NCI-H1417 (cell line): ENCODE measurements around the gene MAMDC2.

Source experiments
- DNase-seq, 3 experiments: peaks; one replicate each; lab custom pipeline; 2025; lab: John Stamatoyannopoulos, UW

The MAMDC2 gene

DNA sequence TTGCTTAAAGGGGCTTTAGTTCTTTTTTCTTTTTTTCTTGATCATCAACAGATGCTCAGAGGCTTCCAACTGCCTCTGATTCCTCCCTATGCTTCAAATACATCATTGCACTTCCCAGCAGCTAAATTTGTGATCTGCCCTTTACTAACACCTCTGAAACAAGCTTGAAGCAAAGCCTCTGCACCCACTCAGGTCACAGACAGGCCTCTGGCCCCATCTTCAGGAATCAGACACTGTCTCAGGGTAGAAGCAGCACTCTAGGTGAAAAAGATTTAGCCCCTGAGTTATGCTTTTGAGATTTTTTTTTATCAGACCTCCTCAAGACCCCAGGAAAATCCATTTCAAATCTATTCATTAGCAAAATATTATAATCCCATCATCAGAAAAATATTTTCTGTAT lies 91.5 kb downstream of the MAMDC2 start:
- no peak for DNase-seq

DNA sequence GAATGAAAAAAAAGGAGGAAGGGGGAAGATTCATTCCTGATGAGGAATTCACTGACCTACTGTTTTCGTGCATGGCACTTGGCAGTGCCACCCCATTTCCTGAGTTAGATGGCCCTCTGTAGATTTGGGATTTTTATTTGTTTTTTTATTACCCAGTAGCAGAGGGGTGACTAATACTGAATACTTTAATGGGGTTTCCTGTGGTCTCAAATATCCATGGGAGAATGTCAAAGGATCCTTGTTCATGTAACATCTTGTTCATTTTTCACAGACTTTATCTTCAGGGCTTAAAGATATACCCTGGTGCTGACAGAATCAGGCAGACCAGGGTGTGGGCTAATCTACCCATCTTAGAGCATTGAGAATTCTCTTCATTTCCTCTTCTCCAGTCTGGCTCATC lies 93.0 kb downstream of the MAMDC2 start:
- DNase-seq = no peak

DNA sequence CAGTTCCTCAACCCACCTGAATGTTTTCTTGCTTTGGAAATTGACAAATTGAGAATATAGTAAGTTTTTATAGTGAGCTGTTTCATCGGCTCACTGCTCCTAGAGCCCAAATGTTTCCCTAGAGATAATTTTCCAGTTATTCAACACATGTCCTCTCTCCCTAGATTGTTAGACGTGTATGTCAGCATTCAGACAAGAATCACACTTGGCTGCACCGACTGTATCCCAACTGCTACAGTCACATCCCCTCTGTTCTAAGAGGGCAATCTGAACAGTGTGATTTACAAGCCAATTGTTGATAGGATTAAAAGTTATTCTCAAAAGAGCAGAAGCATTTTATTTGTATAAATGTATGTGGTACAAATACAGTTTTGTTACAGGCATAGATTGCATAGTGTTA lies 93.9 kb downstream of the MAMDC2 start:
- DNase-seq = no peak

DNA sequence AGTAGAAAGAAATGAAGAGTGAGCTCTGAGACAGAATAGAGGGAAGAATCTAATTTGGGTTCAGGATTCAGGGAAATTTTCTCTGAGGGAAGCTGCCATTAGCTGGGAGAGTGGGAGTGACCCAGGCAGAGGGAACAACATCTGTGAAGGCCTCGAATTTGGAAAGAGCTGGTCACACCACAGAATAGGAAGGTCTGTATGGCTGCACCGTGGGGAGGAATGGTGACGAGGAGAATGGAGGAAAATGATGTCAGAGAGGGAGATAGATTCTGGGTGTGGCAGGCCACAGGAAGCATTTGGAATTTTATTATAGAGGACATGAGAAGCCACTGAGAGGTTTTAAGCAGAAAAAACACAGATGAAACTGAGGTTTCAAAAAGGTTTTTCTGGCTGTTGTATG lies 98.5 kb downstream of the MAMDC2 start:
- DNase-seq = no peak

DNA sequence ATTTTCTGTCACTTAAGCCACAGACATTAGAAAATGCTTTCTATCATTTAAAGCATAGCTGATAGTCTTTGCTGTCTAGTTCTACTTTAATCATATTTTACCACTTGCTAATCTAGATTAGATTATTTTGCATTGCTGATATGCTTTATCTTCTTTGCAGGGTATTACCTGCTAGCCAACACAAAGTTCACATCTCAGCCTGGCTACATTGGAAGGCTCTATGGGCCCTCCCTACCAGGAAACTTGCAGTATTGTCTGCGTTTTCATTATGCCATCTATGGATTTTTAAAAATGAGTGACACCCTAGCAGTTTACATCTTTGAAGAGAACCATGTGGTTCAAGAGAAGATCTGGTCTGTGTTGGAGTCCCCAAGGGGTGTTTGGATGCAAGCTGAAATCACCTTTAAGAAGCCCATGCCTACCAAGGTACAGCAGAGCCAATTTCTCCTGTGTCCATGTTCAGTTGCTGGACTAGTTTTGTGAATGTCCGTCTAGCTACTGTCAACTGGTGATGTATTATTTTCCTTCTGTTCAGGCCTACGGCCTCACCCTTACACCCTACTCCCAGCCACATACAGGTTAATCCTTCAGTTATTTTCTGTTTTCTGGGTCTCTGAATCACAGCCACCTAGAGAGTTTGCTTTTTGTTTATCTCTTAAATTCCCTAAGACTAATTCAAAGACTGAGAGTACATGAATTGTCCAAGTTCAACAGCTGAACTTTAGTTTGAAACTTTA lies 99.9 kb downstream of the MAMDC2 start:
- DNase-seq = no peak

DNA sequence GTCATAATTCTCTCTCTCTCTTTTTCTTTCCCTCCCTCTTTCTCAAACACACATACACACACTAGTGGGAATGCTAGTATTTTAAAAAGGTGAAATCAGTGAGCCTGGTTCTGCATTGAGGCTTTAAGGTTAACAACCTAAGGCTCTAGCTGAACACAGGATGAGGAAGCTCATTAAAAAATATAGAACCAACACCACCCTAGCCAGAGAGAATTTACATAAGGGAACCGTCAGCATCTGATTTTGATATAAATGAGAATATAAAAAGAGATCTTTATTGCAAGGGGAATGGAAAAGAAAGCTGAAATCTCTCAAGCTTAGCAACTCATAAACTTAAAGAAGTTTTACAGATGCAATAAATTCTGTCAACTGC lies 100.5 kb downstream of the MAMDC2 start:
- no peak for DNase-seq

DNA sequence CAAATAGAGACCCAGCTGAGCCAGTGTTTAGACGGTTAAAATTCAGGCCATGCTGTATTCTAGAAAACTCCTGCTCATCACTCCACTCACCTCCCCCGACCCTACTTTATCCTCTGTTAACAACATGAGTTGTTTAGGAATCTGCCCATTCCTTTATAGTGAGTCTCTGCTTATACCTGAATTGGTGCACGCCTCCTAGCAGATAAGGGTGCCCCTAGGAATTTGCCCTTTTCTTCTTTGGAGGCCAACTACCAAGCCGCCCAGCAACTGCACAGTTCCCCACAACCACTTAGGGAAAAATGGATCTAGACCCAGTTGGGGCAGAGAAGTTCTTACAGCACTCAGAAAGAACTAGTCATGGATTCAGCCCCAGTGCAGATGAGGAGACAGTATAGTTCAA lies 102.3 kb downstream of the MAMDC2 start:
- no peak for DNase-seq

DNA sequence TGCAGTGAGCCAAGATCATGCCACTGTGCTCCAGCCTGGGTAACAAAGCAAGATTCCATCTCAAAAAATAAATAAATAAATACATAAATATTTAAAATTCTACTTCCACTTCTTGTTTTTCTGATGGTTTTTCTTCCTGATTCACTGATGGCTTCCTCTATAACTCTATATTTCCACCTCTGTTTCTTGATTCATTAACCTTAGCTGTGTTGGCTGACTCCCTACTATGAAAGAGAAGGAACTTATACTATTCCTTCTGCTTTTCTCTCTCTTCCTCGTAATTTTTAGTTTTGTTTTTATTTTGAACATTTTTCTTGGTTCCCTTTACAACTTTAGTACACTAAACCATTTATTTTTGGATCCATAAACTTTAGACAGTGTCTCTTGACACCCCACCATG lies 103.5 kb downstream of the MAMDC2 start:
- no peak for DNase-seq

DNA sequence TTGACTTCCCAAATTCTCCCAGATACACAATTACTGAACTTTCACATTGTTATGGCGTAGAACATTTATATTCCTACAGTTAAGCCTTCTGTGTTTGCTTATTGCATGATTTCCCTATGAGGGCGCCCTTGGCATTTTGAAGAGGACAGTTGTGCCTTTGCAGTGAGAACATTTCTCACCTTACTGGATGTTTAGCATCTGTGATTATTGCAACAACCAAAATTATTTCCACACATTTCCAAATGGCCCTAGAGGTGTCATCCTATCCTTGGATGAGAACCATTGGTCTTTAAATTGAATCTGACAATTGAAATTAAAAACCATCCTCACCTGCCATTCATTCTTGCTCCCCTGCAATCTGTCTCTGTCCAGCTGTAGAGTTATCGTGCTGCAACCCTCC lies 104.0 kb downstream of the MAMDC2 start:
- DNase-seq = no peak

DNA sequence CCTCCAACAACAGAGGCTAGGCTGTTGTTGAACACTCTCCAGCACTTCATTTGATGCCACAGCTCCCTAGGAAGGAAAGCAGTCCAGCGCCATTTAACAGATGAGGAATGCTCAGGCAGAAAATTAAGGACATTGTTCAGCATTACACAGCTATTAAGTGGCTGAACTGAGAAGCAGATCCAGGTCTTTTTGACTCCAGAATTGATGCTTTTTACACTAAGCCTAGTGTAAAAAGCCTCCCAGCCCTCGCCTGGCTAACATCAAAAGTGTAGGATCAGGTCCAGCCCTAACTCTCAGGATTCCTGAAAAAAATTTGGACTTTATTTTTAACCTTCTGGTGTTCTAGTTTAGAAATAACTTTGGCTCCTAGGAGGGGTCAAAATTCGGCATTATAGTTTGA lies 108.7 kb downstream of the MAMDC2 start:
- DNase-seq = no peak

DNA sequence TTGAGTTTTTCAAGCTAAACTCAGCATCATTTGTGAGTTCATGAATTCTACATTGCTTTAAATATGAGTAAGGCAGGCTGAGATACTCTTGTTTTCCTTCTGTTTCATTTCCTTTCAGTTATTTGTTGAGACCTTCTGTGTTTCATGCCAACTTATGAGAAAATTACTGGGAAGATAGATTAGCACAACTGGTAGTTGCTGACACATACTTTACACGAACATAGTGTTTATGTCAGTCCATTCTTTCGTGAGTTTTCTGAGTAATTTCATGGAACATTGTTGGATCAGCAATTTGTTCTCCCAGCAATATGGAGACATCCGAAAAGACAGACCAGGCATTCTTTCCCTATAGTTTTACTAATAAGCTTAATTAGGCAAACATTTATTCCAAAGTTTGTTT lies 113.1 kb downstream of the MAMDC2 start:
- DNase-seq = no peak

DNA sequence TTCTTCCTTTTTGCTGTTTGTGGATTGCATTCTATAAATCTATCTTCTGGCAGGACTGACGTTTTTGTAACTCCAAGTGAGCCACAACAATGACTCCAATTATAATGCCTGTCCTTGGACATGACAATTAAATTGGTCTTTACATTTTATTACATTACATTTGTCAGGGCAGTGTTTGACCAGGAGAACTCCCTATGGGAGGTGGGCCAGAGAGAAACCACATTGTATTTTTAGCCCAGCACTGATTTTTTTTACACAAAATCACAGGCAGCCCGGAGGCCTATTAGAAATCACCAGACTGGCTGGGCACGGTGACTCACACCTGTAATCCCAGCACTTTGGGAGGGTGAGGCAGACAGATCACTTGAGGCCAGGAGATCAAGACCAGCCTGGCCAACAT lies 116.0 kb downstream of the MAMDC2 start:
- DNase-seq = peak in 1 of 3 experiments; percentile 33

DNA sequence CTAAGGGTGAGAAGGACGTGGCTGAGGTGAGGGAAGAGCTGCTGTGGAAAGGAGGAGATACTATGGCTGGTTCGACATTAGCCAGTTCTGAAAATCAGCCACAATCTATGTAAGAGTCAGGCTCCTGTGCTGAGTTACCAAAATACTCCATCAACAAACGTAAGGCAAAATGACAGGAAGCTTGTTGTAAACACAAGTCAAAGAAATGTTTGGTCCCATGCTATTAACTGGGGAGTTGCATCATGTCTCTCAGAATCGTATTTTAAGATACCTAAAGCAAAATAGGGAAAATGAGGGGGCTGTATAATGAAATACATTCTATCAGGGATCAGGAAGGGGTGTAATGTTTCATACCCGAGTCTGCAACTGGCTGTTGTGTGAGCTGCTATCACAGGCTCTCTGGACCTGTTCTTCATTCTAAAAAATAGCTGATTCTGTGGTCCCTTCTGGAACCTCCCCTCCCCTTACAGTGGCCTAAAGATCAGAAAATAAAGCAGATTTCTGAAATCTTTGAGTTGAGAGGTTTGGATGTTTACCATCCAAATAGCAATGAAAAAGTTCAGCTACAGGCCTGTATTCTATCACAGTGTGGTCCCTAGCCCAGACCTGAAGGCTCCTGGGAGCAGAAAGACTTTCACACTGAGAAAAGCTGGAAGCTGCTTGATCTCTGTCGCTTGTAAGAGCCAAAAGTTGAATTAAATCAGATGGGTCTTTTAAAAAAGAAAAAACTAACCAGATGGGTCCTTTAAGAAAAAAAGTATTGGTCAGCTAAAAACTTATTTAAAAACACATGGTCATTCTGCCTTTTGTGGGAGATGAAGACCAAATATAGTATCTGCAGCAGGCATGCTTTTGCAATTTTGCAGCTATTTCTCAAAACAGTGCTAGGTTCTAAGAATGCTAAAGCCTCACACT lies 117.3 kb downstream of the MAMDC2 start:
- no peak for DNase-seq

DNA sequence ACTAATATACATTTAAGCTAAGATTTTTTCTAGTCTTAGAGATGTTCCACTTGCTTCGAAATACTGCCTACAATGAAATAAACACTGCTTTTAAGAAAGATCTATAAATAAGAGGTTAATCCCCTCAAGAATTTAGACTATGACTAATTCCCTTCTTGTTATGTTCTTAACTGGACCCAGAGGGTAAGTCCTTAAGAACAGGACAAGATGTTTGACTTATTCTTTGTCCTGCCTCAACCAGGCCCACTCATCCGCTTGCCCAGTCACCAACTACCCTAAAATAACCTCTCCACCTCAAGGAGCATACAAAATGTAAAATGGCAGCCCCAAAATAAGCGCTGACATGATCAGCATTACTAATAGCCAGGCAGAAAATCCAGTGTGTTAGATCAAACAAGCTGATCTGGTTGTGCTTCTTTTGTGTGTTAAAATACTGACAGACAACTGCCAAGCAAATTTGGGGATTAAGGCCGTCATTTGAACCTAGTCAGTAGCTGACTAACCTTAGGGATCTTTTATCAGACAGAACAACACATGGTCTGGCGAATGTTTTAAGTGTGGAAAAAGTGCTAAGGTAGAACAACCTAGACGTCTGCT lies 121.5 kb downstream of the MAMDC2 start:
- no peak for DNase-seq

DNA sequence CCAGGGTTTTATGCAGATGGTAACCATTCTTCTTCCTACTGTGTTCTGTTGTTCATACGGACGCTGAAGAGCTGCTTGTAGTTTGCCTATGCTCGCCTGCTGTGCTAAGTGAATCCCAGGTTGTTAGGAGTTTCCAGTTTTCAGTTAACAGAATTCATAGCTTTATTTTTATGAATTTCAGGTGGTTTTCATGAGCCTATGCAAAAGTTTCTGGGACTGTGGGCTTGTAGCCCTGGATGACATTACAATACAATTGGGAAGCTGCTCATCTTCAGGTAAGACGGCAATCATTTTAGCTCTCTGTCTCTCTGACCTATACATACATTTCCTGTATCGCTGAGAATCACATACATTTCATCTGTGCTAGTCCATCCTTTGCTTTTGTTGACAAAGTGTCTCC lies 124.9 kb downstream of the MAMDC2 start:
- no peak for DNase-seq

DNA sequence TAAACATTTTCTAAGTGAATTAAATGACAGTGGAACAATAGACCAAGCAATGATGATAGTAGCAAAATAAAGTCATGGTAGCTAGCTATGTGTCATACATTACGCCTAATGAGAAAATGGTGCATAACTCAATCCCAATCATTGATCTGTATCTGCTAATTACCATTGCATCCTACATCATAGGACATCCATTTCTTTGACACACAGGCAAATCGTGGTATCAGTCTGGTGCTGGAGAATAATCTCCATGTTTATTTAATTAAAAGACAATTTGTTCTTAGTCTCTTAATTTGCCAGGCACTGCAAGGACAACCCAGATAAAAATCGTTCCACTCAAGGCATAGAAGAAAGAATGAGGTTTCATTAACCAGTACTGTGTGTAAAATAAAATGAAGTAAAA lies 125.6 kb downstream of the MAMDC2 start:
- no peak for DNase-seq

DNA sequence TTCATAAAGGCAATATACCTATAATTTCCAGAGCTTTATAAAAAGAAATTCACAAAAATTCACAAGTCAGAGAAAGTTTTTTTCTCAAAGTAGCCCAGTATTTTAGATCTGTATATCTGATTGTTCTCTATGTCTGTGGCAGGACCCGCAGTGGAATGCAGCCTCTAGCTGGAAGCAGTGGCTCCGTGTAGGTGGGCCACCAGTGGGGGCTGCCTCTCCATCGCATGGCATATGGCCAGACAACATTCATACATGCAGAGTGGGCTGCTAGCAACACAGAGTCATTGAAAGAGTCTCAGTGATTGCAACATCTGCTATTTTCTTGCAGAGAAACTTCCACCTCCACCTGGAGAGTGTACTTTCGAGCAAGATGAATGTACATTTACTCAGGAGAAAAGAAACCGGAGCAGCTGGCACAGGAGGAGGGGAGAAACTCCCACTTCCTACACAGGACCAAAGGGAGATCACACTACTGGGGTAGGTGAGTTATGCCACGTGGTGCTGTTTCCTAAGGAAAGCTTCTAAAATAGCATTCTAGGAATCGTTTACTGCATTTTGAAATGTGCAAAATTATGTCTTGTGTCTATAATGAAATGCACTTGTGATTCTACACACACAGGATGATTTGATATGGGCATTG lies 126.6 kb downstream of the MAMDC2 start:
- DNase-seq = no peak

DNA sequence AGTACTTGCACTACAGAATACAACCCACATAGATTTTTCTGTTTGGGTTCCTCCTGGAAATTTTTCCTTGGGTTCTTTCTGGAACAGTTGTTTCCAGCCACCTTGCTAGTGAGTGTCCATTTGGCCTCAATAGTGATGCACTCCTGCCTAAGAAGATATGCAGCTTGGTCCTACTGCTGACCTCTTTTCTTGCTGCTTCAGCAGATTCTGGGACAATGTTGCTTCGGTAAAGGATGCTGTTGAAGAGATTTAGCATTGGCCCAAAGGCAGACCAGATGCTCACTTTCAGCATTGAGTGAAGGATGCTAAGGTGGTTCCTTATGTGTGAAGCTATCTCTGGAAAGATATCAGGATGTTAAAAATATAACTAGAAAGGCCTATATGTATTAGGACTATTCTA lies 128.9 kb downstream of the MAMDC2 start:
- DNase-seq = no peak

DNA sequence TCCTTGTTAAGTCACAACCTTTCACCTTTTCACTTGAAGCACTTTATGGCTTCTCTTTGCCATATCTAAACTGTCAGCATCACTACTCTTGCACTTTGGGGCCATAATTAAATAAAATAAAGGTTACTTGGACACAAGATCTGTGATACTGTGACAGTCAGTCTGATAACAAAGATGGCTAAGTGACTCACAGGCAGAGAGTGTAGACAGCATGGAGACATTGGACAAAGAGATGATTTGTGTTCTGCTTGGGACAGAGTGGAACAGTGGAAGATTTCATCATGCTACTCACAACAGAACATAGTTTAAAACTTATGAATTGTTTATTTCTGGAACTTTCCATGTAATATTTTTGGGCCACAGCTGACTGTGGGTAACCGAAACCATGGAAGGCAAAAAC lies 133.5 kb downstream of the MAMDC2 start:
- DNase-seq = no peak

DNA sequence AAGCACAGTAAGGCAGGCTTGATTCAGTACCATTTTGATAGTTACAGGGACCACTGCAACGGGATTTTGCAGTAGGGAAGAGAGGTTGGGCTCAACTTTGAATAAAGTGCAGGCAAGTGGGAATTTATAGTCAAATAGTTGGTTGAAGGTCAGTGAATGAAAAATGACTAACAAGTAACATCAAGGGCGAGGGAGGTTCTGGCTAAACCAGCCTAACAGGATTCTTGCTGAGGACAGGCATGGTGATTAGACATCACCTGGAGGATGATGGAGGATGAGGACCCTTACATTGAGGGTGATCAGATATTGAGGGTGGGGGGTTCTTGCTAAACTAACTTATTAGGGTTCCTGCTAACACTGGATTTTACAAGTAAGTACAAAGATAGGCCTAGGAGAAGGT lies 149.1 kb downstream of the MAMDC2 start:
- DNase-seq = no peak

DNA sequence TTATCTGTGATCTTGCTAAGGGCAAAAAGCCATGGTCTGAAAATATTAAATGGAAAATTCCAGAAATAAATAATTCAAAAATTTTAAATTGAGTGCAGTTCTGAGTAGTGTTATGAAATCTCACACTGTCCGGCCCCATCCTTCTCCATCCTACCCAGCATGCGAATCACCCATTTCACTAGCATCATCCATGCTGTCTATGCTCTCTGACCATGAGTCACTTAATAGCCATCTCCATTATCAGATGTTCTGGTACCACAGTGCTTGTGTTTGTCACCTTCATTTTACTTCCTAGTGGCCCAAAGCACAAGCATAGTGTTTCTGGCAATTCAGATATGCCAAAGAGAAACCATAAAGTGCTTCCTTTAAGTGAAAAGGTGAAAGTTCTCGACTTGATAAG lies 151.8 kb downstream of the MAMDC2 start:
- no peak for DNase-seq

DNA sequence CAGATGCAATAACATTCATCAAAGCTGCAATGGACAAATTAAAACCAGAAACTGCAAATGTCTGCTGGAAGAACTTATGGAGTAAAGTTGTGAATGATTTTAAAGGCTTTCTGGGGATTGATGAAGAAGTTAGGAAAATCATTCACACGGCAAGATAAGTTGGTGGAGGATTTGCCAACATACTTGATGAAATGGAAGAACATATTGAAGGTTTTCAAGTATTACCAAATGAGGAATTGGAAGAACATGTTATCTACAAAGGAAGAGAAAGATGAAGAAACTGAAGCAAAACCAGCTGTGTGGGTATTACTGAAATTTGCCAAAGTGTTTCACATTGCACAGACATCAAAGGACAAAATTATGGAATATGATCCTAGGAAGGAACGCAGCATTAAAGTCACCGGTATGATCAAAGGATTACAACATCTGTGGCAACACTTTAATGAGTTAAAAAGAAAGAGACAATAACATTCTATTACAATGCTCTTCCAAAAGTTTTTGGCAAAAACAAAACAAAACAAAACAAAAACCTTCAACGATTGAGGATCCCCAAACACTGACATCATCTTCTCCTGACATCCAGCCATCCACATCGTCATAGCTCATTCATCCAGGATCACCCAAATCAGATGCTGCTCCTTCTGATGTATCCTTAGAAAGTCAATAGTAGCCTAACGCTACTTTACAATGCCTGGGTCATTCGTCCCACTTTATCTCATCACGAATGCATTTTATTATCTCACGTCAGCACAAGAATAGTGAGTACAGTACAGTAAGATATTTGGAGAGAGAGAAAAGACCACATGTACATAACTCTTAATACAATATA lies 153.8 kb downstream of the MAMDC2 start:
- no peak for DNase-seq
